ENCODE measurements around the gene CACNA2D4. TPM values are rescaled to one million over a fixed set of nuclear protein-coding genes. Genes with fewer than 3 reads are reported as not detected.
"Not testable (repeated sequence)": the region's sequence is repeated elsewhere in the genome, so short reads cannot be mapped to it uniquely, and the experiment has no call there.

CACNA2D4 gene, protein sequence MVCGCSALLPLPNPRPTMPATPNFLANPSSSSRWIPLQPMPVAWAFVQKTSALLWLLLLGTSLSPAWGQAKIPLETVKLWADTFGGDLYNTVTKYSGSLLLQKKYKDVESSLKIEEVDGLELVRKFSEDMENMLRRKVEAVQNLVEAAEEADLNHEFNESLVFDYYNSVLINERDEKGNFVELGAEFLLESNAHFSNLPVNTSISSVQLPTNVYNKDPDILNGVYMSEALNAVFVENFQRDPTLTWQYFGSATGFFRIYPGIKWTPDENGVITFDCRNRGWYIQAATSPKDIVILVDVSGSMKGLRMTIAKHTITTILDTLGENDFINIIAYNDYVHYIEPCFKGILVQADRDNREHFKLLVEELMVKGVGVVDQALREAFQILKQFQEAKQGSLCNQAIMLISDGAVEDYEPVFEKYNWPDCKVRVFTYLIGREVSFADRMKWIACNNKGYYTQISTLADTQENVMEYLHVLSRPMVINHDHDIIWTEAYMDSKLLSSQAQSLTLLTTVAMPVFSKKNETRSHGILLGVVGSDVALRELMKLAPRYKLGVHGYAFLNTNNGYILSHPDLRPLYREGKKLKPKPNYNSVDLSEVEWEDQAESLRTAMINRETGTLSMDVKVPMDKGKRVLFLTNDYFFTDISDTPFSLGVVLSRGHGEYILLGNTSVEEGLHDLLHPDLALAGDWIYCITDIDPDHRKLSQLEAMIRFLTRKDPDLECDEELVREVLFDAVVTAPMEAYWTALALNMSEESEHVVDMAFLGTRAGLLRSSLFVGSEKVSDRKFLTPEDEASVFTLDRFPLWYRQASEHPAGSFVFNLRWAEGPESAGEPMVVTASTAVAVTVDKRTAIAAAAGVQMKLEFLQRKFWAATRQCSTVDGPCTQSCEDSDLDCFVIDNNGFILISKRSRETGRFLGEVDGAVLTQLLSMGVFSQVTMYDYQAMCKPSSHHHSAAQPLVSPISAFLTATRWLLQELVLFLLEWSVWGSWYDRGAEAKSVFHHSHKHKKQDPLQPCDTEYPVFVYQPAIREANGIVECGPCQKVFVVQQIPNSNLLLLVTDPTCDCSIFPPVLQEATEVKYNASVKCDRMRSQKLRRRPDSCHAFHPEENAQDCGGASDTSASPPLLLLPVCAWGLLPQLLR
- 10 to 100 TPM; 20.8 to 23.6 TPM for total RNA-seq

DNA sequence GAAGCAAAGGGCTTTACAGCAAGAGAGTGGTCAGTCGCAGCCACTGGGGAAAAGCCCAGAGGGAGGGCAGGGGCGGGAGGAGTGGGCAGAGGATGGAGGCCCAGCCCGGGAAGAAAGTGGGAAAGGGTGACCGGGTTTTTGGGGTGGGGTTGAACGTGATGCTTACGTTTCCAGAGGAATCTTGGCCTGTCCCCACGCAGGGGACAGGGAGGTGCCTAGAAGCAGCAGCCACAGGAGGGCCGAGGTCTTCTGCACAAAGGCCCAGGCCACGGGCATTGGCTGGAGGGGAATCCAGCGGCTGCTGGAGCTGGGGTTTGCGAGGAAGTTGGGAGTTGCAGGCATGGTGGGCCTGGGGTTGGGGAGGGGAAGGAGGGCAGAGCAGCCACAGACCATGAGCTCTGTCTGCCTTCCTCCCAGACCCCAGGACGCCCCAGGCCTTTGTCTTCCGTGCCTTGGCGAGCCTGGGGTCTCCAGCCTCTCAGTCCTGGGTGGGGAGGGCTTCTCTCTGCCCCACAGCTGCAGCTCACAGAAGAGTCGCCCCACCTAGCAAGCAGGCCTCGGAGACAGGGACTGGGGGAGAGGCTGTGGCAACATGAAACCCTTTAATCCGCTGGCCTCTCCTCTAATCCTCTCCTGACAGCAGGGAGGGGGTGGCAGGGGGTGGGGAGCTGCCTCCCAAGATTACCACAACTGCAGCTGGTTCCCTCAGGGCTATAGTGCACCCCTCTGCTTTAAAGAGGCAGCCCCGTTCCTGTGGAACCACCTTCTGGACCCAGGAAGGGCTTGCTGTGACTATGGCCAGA, at the start of gene CACNA2D4:
Gene CACNA2D4 (minus strand): TSS at position 572 of the 803 bp plus-strand sequence. CDS start 179 bp downstream, at position 393.
- no peak within 1 kb of the TSS for H3K27ac Mint-ChIP-seq
- peaks cover 11% of the 10 kb centered on the region for H3K27me3 Mint-ChIP-seq
- ChIA-PET CTCF (interaction anchor here (1.7 kb wide), 1 partner anchor 22 kb away, joined by 7 read pairs; no protein-coding TSS in a partner anchor), POLR2A (interaction anchor here (0.8 kb wide), 1 partner anchor 121 kb away, joined by 4 read pairs; no protein-coding TSS in a partner anchor)
- peak; percentile 11 for DNase-seq
- peaks cover 19% of the 10 kb centered on the region for H3K4me1 Mint-ChIP-seq
- no peaks in the 10 kb centered on the region for H3K9me3 Mint-ChIP-seq
- no peak within 1 kb of the TSS for H3K4me3 Mint-ChIP-seq
- no peaks in the 10 kb centered on the region for H3K36me3 Mint-ChIP-seq (ENCODE audit: low read depth)

DNA sequence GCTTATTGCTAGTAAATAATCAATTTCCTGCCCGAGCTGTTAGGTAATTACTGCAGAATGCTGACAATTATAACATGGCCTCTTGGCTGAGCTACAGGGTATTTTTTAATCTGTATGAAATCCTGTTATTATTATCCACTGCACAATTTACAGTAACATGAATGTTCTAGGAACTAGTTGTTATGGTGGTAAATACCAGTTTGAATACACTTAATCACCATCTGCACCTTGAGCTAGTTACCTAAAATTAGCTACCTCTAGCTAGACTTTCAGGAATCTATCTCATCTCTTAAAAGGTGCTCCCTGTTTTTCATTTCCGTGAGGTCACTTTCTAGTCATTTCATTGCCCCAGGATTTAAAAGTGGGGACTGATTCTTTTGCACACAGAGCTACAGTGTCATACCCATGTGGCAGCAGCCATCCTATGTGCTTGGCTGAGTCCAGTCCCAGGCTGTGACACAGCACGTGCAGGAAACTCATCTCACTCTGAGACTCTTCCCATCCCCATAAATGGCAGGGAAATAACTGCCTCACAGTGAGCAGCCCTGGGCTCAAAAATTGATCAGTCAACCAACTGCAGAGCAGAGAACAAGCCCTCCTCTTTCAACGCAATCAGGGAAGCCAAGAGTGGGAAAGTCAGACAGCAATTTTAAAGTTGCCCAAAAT, 48.2 kb upstream of the CACNA2D4 start:
- ChIA-PET POLR2A (no interaction called here), CTCF (interaction anchor here (1.0 to 1.3 kb wide), 2 partner anchors 27 to 171 kb away, joined by 3 to 4 read pairs; no protein-coding TSS in a partner anchor)
- Mint-ChIP-seq H3K36me3 (ENCODE audit: low read depth) (peaks cover 28% of the 10 kb centered on the region), H3K27ac (no peak overlapping the region), H3K27me3 (no peaks in the 10 kb centered on the region), H3K4me3 (no peak overlapping the region), H3K4me1 (no peaks in the 10 kb centered on the region), H3K9me3 (no peaks in the 10 kb centered on the region)
- DNase-seq = no peak

DNA sequence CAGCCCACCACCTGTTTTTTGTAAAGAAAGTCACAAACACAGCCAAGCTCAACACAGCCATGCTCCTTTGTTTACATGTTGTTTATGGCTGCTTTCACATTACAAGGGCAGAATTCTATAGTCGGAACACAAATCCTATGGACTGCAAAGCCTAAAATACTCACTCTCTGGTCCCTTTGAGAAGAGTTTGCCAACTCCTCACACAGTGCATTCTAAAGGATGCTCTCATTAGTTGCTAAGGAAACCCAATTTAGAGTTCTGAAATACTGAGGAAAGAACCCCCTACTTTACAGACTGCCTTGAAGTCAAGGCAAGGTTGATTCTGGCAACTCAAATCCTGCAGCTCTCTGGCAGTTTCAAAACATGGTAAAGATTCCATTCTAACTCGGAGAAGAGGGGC, 47.5 kb upstream of the CACNA2D4 start:
- Mint-ChIP-seq H3K36me3 (ENCODE audit: low read depth) (peaks cover 35% of the 10 kb centered on the region), H3K9me3 (no peaks in the 10 kb centered on the region), H3K27ac (no peak overlapping the region), H3K4me3 (no peak overlapping the region), H3K27me3 (no peaks in the 10 kb centered on the region), H3K4me1 (no peaks in the 10 kb centered on the region)
- DNase-seq = no peak
- POLR2A ChIA-PET = no interaction called here
- CTCF ChIA-PET = interaction anchor here (1.3 to 1.4 kb wide), 2 partner anchors 26 to 170 kb away, joined by 3 to 7 read pairs; no protein-coding TSS in a partner anchor

DNA sequence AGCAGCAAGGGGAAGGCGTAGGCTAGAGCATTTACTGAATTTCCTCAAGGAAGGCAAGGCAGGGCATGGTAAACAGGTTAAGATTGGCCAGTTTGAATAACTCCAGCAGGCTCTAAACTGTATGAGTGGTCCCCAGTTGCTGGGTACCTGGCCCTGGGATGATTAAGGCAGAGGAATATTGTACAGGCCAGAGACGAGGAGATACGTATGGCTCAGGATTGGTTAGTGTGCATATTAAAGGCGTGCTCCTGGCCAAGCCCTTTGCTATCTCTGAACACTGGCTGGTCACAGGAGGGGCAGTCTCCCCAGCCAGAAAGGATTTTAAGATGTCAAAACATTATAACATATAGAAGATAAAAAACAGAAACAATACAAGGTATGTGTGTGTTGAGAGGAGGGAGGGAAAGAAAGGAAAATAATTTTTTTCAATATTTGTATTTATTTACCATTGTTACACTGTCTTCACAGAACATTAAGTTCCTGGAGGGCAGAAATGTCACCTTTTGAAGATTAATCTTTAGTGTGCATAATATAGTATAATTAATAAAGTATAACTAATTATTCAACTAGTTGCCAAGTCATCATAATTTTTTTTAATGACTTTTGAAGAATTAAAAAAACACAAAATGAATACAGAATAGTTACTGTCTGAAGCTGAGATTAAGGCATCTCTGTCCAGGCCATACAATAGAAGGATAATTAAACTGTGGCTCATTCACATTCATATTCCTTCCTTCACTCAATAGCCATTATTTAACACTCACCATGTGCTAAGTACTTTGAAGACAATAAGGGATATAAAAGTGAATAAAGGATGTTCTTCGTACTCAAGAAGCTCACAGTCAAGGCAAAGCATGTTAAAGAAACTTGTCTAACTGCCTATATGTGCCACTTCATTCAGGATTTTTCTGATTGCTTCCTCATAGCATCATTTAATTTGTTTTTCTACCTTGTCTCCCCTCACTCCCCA, 43.9 kb upstream of the CACNA2D4 start:
- Mint-ChIP-seq H3K36me3 (ENCODE audit: low read depth) (peaks cover 41% of the 10 kb centered on the region), H3K27ac (no peak overlapping the region), H3K27me3 (no peaks in the 10 kb centered on the region), H3K4me3 (no peak overlapping the region), H3K9me3 (no peaks in the 10 kb centered on the region), H3K4me1 (no peaks in the 10 kb centered on the region)
- ChIA-PET CTCF (interaction anchor here (1.0 kb wide), 1 partner anchor 22 kb away, joined by 3 read pairs; no protein-coding TSS in a partner anchor), POLR2A (no interaction called here)
- no peak for DNase-seq

GRCh38 chr12:1956716-1957115, 38.3 kb upstream of the CACNA2D4 start:
- Mint-ChIP-seq H3K36me3 (ENCODE audit: low read depth) (peaks cover 22% of the 10 kb centered on the region), H3K4me1 (no peaks in the 10 kb centered on the region)
- CTCF ChIA-PET = interaction anchor here (1.9 kb wide), 1 partner anchor 17 kb away, joined by 6 read pairs; no protein-coding TSS in a partner anchor

GRCh38 chr12:1949771-1950470, 31.5 kb upstream of the CACNA2D4 start:
- H3K27ac Mint-ChIP-seq = peak overlapping the region; percentile 1

More at GRCh38 chr12:1956716-1957115, 38.3 kb upstream of the CACNA2D4 start:
- no peak overlapping the region for H3K27ac Mint-ChIP-seq
- no peak overlapping the region for H3K4me3 Mint-ChIP-seq
- POLR2A ChIA-PET = no interaction called here
- no peak for DNase-seq
- no peaks in the 10 kb centered on the region for H3K27me3 Mint-ChIP-seq
- no peaks in the 10 kb centered on the region for H3K9me3 Mint-ChIP-seq

GRCh38 chr12:1948883-1949282, 30.4 kb upstream of the CACNA2D4 start:
- no peak overlapping the region for H3K4me3 Mint-ChIP-seq
- H3K4me1 Mint-ChIP-seq = peaks cover 3% of the 10 kb centered on the region
- H3K27ac Mint-ChIP-seq = no peak overlapping the region
- ChIA-PET POLR2A (interaction anchor here (1.0 to 1.2 kb wide), 2 partner anchors 45 to 153 kb away, joined by 3 read pairs; no protein-coding TSS in a partner anchor), CTCF (interaction anchor here (1.1 to 2.6 kb wide), 2 partner anchors 9 to 314 kb away, joined by 4 to 17 read pairs; no protein-coding TSS in a partner anchor)
- DNase-seq = no peak
- peaks cover 60% of the 10 kb centered on the region for H3K36me3 Mint-ChIP-seq (ENCODE audit: low read depth)
- no peaks in the 10 kb centered on the region for H3K27me3 Mint-ChIP-seq
- no peaks in the 10 kb centered on the region for H3K9me3 Mint-ChIP-seq

More at GRCh38 chr12:1949771-1950470, 31.5 kb upstream of the CACNA2D4 start:
- Mint-ChIP-seq H3K4me3 (no peak overlapping the region), H3K27me3 (no peaks in the 10 kb centered on the region), H3K9me3 (no peaks in the 10 kb centered on the region), H3K36me3 (ENCODE audit: low read depth) (peaks cover 50% of the 10 kb centered on the region), H3K4me1 (peaks cover 3% of the 10 kb centered on the region)
- ChIA-PET POLR2A (interaction anchor here (1.2 kb wide), 1 partner anchor 44 kb away, joined by 3 read pairs; no protein-coding TSS in a partner anchor), CTCF (interaction anchor here (2.6 kb wide), 1 partner anchor 10 kb away, joined by 17 read pairs; no protein-coding TSS in a partner anchor)
- DNase-seq = no peak

- CTCF ChIA-PET = interaction anchor here (0.6 kb wide), 1 partner anchor 97 kb away, joined by 4 read pairs; no protein-coding TSS in a partner anchor
- Mint-ChIP-seq H3K4me1 (peaks cover 3% of the 10 kb centered on the region), H3K4me3 (no peak overlapping the region), H3K27ac (no peak overlapping the region), H3K27me3 (no peaks in the 10 kb centered on the region), H3K9me3 (no peaks in the 10 kb centered on the region), H3K36me3 (ENCODE audit: low read depth) (peaks cover 67% of the 10 kb centered on the region)
- POLR2A ChIA-PET = interaction anchor here (1.2 kb wide), 1 partner anchor 13 kb away, joined by 3 read pairs; no protein-coding TSS in a partner anchor
- DNase-seq = no peak
Observed at GRCh38 chr12:1947081-1947480, 28.6 kb upstream of the CACNA2D4 start.

- peaks cover 3% of the 10 kb centered on the region for H3K4me1 Mint-ChIP-seq
- no peaks in the 10 kb centered on the region for H3K27me3 Mint-ChIP-seq
- no peaks in the 10 kb centered on the region for H3K9me3 Mint-ChIP-seq
- H3K4me3 Mint-ChIP-seq = no peak overlapping the region
- H3K27ac Mint-ChIP-seq = no peak overlapping the region
- CTCF ChIA-PET = no interaction called here
- peaks cover 60% of the 10 kb centered on the region for H3K36me3 Mint-ChIP-seq (ENCODE audit: low read depth)
- DNase-seq = no peak
- POLR2A ChIA-PET = interaction anchor here (1.2 kb wide), 1 partner anchor 14 kb away, joined by 3 read pairs; no protein-coding TSS in a partner anchor
Observed at GRCh38 chr12:1946296-1946695, 27.8 kb upstream of the CACNA2D4 start.

DNA sequence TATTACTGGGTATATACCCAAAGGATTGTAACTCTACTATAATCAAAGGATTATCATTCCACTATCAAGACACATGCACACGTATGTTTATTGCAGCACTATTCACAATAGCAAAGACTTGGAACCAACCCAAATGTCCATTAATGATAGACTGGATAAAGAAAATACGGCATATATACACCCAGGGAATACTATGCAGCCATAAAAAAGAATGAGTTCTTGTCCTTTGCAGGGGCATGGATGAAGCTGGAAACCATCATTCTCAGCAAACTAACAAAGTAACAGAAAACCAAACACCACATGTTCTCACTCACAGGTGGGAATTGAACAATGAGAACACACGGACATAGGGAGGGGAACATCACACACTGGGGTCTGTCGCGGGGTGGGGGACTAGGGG, 27.1 kb upstream of the CACNA2D4 start:
- H3K4me3 Mint-ChIP-seq, H3K27ac Mint-ChIP-seq, H3K9me3 Mint-ChIP-seq, H3K27me3 Mint-ChIP-seq, CTCF ChIA-PET, DNase-seq, POLR2A ChIA-PET, H3K4me1 Mint-ChIP-seq: not testable (repeated sequence)
- H3K36me3 Mint-ChIP-seq (ENCODE audit: low read depth) = peaks cover 64% of the 10 kb centered on the region
